Activated CD4-positive, alpha-beta T cell treated with anti-CD3 and anti-CD28 coated beads, Interleukin-2, amount 10 ng/mL, durations not matched to agents 7 days and 5 days (primary cell): ENCODE data around the gene GINS2. TPM values are rescaled to one million over a fixed set of nuclear protein-coding genes. Genes with fewer than 3 reads are reported as not detected.

Experiments used
- CTCF ChIA-PET: fragments of 350-600 bp; sonication (Branson Sonifier 250); formaldehyde crosslinking; loops from one replicate; lab custom pipeline; 2021; ENCODE audit warnings: antibody characterized with exemption; lab: Charles Lee
- POLR2A ChIA-PET: fragments of 350-600 bp; sonication (Branson Sonifier 250); formaldehyde crosslinking; loops from one replicate; lab custom pipeline; 2021; ENCODE audit warnings: antibody characterized with exemption; lab: Charles Lee
- DNase-seq: peaks from one replicate; pipeline ENCODE4 v3.0.0-alpha.2; 2020
- H3K27ac Mint-ChIP-seq: one replicate; pipeline ENCODE4 v1.8.0; 2021; ENCODE audit warnings: mild to moderate bottlenecking, moderate library complexity, mixed read lengths
- H3K27me3 Mint-ChIP-seq: one replicate; pipeline ENCODE4 v1.8.0; 2021; ENCODE audit warnings: mixed read lengths
- H3K36me3 Mint-ChIP-seq: one replicate; pipeline ENCODE4 v1.8.0; 2021; ENCODE audit warnings: low read depth, mixed read lengths
- H3K4me1 Mint-ChIP-seq: one replicate; pipeline ENCODE4 v1.8.0; 2021; ENCODE audit warnings: mixed read lengths
- H3K4me3 Mint-ChIP-seq: one replicate; pipeline ENCODE4 v1.8.0; 2021; ENCODE audit warnings: mild to moderate bottlenecking, moderate library complexity, mixed read lengths
- H3K9me3 Mint-ChIP-seq: one replicate; pipeline ENCODE4 v1.8.0; 2021; ENCODE audit warnings: mixed read lengths
- total RNA-seq, 2 experiments: library from RNA; stranded (reverse); gene quantifications; one replicate each; pipeline ENCODE4 v1.2.3, GENCODE V29; 2021

Gene GINS2
- total RNA-seq, 2 experiments from 2014 or later, result 49.3 to 50.0 TPM

DNA sequence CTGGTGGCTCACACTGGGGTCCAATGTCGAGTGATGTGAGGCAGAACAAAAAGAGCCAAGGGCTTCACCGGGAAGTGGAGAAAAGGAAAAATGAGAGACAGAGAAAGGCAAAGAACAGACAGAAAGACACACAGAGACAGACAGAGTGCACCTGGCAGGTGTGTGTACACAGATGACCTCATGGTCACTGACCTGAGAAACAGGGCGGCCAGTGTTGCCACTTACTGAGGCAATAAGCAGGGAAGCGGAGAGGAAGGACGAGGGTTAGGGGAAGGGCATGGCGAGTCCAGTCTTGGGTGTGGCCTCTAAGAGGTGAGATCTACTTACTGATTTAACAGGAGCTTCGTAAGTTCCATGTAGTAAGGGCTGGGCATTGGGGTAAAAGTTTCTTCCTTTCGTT is 7.5 kb downstream of the GINS2 start:
- Mint-ChIP-seq H3K4me1 (peaks cover 29% of the 10 kb centered on the region), H3K36me3 (peaks cover 19% of the 10 kb centered on the region)
- CTCF ChIA-PET, result interaction anchor here (1.3 kb wide), 1 partner anchor 8 kb away, joined by 5 read pairs; no protein-coding TSS in a partner anchor

DNA sequence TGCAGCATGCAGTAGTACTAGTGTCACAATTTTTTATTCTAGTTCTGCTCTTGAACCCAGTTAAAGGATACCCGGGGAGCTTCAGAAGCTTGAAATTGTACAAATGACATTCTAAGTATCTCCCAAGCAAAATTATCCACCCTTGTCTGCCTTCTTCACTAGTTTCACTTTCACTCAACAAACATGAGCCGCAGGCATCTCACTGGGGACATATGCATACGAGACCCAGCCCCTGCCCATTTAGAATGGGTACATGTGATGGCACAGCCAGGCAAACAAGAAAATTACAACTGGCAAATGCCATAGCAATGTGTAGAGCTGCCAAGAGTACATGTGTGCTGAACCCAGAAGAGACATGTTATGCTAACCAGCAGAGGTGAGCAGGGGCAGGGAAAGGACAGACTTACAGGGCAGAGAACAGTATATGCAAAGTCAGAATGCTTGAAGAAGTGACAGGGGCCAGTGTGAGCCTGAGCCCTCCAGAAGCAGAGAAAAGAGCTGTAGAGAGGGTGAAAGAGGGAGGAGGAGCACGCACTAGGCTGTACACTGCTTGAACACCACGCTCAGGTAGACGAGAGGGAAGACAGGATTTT is 8.3 kb downstream of the GINS2 start:
- CTCF ChIA-PET, result interaction anchor here (1.3 to 1.4 kb wide), 2 partner anchors 9 to 10 kb away, joined by 3 to 5 read pairs; no protein-coding TSS in a partner anchor
- H3K4me1 Mint-ChIP-seq, result peaks cover 26% of the 10 kb centered on the region
- peaks cover 20% of the 10 kb centered on the region for H3K36me3 Mint-ChIP-seq
- DNase-seq, result no peak
- no peaks in the 10 kb centered on the region for H3K27me3 Mint-ChIP-seq
- no peaks in the 10 kb centered on the region for H3K9me3 Mint-ChIP-seq
- H3K27ac Mint-ChIP-seq, result peak overlapping the region; percentile 31
- no peak overlapping the region for H3K4me3 Mint-ChIP-seq
- POLR2A ChIA-PET, result no interaction called here

More for the DNA sequence above, 7.5 kb downstream of the GINS2 start:
- Mint-ChIP-seq H3K9me3 (no peaks in the 10 kb centered on the region), H3K27ac (no peak overlapping the region), H3K4me3 (no peak overlapping the region), H3K27me3 (no peaks in the 10 kb centered on the region)
- DNase-seq, result no peak
- POLR2A ChIA-PET, result no interaction called here

DNA sequence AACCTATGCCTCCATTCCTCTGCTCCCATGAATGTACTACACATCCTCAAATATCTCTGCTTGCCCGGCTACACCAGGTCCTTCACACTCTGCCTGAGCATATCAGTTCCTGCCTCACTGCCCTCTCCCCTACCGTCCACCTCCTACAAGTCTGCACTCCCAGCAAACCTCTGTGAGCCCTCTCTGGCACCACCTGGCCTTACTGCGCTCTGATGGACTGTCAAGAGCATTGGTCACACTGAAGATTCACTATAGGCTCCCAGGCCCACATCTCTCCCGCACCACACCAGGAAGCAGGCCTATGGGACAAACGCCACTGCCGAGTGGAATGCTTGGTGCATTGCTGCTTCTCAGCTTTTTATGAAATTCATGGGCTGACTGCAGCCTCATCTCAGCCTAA is 8.9 kb downstream of the GINS2 start:
- POLR2A ChIA-PET, result no interaction called here
- DNase-seq, result no peak
- peaks cover 24% of the 10 kb centered on the region for H3K4me1 Mint-ChIP-seq
- CTCF ChIA-PET, result interaction anchor here (1.4 kb wide), 1 partner anchor 11 kb away, joined by 3 read pairs; no protein-coding TSS in a partner anchor
- H3K9me3 Mint-ChIP-seq, result no peaks in the 10 kb centered on the region
- H3K27me3 Mint-ChIP-seq, result no peaks in the 10 kb centered on the region
- no peak overlapping the region for H3K4me3 Mint-ChIP-seq
- H3K36me3 Mint-ChIP-seq, result peaks cover 25% of the 10 kb centered on the region
- H3K27ac Mint-ChIP-seq, result peak overlapping the region; percentile 31

DNA sequence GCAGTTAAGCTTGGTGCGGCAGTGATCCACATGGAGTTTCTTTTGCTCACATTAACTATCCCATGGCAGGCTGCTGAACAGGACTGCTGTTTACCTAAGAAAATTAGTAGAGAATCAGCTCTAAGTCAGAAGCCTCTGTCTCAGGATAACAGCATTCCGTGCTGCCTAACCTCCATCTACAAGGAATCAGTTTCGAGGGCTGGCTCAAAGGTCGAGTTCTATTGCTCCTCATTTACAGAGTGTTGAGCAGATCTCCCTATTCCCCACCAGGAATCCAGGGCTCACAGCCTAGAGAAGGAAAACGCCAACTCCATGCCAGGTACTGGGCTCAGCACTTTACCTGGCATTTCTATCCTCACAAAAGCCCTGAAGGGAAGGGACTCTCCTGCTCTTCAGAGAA is 9.9 kb downstream of the GINS2 start:
- Mint-ChIP-seq H3K4me3 (no peak overlapping the region), H3K27ac (no peak overlapping the region), H3K36me3 (peaks cover 30% of the 10 kb centered on the region), H3K27me3 (no peaks in the 10 kb centered on the region), H3K9me3 (no peaks in the 10 kb centered on the region), H3K4me1 (peaks cover 22% of the 10 kb centered on the region)
- no peak for DNase-seq
- POLR2A ChIA-PET, result no interaction called here
- CTCF ChIA-PET, result no interaction called here

- no peak overlapping the region for H3K4me3 Mint-ChIP-seq
- H3K27ac Mint-ChIP-seq, result no peak overlapping the region
- H3K27me3 Mint-ChIP-seq, result no peaks in the 10 kb centered on the region
- H3K36me3 Mint-ChIP-seq, result peaks cover 30% of the 10 kb centered on the region
- peaks cover 16% of the 10 kb centered on the region for H3K4me1 Mint-ChIP-seq
- H3K9me3 Mint-ChIP-seq, result no peaks in the 10 kb centered on the region
- no peak for DNase-seq
- ChIA-PET CTCF (interaction anchor here (1.0 kb wide), 1 partner anchor 97 kb away, joined by 3 read pairs; no protein-coding TSS in a partner anchor), POLR2A (no interaction called here)
These were observed 10.7 kb downstream of the GINS2 start for GRCh38 chr16:85678016-85678415.

DNA sequence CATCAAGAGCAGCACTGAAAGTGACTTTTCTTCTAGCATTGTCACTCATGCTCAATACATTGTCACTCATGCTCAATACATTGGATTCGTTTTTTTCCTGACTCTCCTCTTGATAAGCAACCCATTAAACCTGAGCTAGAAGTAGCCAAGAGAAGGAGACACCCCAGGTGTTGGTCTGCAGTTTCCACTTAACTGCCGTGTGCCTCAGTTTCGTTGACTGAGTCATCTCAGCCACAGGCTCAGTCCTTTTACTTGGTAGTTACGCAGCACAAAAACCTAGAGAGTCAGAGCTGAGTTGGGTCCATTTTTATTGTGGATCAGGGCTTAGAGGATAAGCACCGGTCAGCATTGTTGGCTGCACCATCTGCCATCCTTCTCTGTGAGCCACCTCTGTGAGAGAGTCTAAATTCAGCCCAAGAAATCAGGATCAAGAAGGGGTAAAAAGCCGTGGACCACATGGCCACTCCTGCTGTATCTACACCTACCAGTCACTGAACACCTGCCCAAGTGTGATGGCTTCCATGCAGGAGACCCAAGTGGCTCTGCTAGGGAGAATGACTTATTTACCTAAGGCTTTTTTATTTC is 11.3 kb downstream of the GINS2 start:
- Mint-ChIP-seq H3K27me3 (no peaks in the 10 kb centered on the region), H3K9me3 (no peaks in the 10 kb centered on the region), H3K36me3 (peaks cover 35% of the 10 kb centered on the region), H3K27ac (no peak overlapping the region), H3K4me1 (peaks cover 14% of the 10 kb centered on the region), H3K4me3 (no peak overlapping the region)
- POLR2A ChIA-PET, result no interaction called here
- DNase-seq, result no peak
- CTCF ChIA-PET, result interaction anchor here (1.0 to 2.0 kb wide), 2 partner anchors 12 to 98 kb away, joined by 3 to 4 read pairs; no protein-coding TSS in a partner anchor

DNA sequence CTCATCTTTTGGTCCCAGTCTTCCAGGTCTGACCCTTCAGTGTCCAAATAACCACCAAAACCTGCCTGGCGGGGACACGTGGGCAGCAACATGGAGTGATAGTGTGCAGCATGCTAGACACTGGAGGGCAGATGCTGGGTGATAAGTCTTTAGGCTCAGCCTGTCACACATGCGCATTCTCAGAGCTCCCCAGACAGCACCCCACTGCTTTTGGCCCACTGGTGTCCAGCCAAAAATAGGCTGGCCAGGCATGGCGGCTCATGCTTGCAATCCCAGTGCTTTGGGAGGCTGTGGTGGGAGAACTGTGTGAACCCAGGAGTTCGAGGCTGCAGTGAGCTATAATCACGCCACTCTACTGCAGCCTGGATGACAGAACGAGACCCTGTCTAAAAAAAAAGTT is 12.3 kb downstream of the GINS2 start:
- ChIA-PET POLR2A (no interaction called here), CTCF (interaction anchor here (0.6 to 2.0 kb wide), 3 partner anchors 13 to 550 kb away, joined by 3 to 4 read pairs (median 3); no protein-coding TSS in a partner anchor)
- Mint-ChIP-seq H3K36me3 (peaks cover 37% of the 10 kb centered on the region), H3K27ac (no peak overlapping the region), H3K9me3 (no peaks in the 10 kb centered on the region), H3K4me1 (peaks cover 14% of the 10 kb centered on the region), H3K27me3 (no peaks in the 10 kb centered on the region), H3K4me3 (no peak overlapping the region)
- no peak for DNase-seq

- peaks cover 6% of the 10 kb centered on the region for H3K4me1 Mint-ChIP-seq
- peaks cover 33% of the 10 kb centered on the region for H3K36me3 Mint-ChIP-seq
- H3K27ac Mint-ChIP-seq, result no peak overlapping the region
- no peak for DNase-seq
- ChIA-PET POLR2A (no interaction called here), CTCF (interaction anchor here (1.2 to 2.0 kb wide), 3 partner anchors 14 to 59 kb away, joined by 3 to 5 read pairs (median 4); partner anchors contain the start of gene GINS2)
- H3K9me3 Mint-ChIP-seq, result no peaks in the 10 kb centered on the region
- H3K27me3 Mint-ChIP-seq, result no peaks in the 10 kb centered on the region
- no peak overlapping the region for H3K4me3 Mint-ChIP-seq
These were observed 13.4 kb downstream of the GINS2 start for GRCh38 chr16:85675251-85675874.

DNA sequence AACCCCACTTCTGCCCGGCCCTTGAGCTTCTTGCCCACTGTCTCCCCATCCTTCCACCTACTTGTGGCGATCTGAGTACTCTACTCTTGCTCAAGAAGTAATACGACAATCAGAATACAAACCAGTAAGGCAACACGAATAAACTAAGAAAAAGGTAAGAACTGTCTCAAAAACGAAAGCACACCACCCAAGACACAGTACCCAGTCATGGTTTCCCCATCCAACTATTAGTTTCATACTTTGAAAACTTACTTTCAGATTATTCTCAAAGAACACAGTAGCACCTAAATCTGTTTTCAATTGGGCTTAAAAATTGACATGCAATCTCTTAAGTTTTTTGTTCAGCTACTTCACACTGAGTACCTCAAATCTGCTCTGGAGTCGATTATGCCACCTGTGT is 13.9 kb downstream of the GINS2 start:
- H3K27me3 Mint-ChIP-seq, result no peaks in the 10 kb centered on the region
- POLR2A ChIA-PET, result no interaction called here
- no peak for DNase-seq
- H3K27ac Mint-ChIP-seq, result no peak overlapping the region
- no peak overlapping the region for H3K4me3 Mint-ChIP-seq
- H3K9me3 Mint-ChIP-seq, result no peaks in the 10 kb centered on the region
- peaks cover 2% of the 10 kb centered on the region for H3K4me1 Mint-ChIP-seq
- H3K36me3 Mint-ChIP-seq, result peaks cover 36% of the 10 kb centered on the region
- CTCF ChIA-PET, result interaction anchor here (1.6 kb wide), 1 partner anchor 15 kb away, joined by 5 read pairs; the partner anchor contains the start of gene GINS2

- ChIA-PET POLR2A (no interaction called here), CTCF (interaction anchor here (1.1 to 1.6 kb wide), 2 partner anchors 11 to 15 kb away, joined by 5 read pairs; partner anchors contain the start of gene GINS2)
- H3K36me3 Mint-ChIP-seq, result peaks cover 36% of the 10 kb centered on the region
- no peak overlapping the region for H3K27ac Mint-ChIP-seq
- no peak overlapping the region for H3K4me3 Mint-ChIP-seq
- no peak for DNase-seq
- H3K4me1 Mint-ChIP-seq, result no peaks in the 10 kb centered on the region
- no peaks in the 10 kb centered on the region for H3K27me3 Mint-ChIP-seq
- H3K9me3 Mint-ChIP-seq, result no peaks in the 10 kb centered on the region
These were observed 14.4 kb downstream of the GINS2 start for GRCh38 chr16:85674418-85674755.

DNA sequence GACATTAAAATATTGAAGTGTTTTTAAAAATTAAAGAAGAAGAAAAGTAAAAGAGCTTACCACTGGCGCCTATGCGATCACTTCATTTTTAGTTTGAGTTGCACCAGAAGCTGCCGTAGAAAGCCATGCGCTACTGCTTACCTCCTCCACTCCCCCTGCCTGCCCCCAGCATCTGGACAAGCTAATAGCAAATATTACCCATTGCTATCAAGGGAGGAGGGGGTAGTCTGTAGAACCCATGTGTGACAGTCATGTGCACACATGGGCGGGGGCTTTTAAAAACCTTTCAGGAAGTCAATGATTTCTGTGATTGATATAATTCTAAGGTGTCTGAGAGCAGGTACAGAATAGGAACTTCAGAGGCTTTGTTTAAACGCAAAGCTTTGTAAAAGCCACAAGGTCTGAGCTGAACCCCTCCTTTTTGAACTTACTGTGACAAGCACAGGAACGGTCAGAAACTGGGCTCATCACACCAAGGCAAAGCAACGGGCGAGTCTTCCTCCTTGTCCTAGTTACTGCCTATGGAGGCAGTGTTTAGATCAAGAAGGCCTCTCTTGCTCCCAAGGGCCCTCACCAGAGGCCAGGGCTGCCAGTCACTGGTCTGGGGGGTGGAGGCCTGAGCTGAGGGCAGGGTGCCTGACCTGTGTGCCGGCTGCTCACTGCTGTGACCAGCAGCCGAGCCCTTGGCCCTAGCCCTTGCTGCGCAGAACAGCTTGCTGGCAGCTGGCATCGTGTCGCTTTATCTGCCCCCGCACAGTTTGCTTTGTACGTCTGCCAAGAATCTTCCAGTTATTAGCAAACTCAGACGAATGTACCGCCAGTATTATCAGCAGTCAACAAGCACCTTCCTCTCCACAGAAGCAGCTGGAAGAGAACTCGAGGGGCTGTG is 15.0 kb downstream of the GINS2 start:
- H3K27me3 Mint-ChIP-seq, result no peaks in the 10 kb centered on the region

GRCh38 chr16:85670840-85671239 is 17.9 kb downstream of the GINS2 start:
- no peak overlapping the region for H3K27ac Mint-ChIP-seq
- H3K4me1 Mint-ChIP-seq, result no peaks in the 10 kb centered on the region

More for the DNA sequence above, 15.0 kb downstream of the GINS2 start:
- Mint-ChIP-seq H3K27ac (no peak overlapping the region), H3K4me1 (no peaks in the 10 kb centered on the region), H3K36me3 (peaks cover 38% of the 10 kb centered on the region), H3K4me3 (no peak overlapping the region), H3K9me3 (no peaks in the 10 kb centered on the region)
- no peak for DNase-seq
- CTCF ChIA-PET, result interaction anchor here (1.1 to 1.7 kb wide), 3 partner anchors 11 to 16 kb away, joined by 4 to 5 read pairs (median 5); partner anchors contain the start of gene GINS2
- POLR2A ChIA-PET, result interaction anchor here (0.6 kb wide), 1 partner anchor 273 kb away, joined by 4 read pairs; no protein-coding TSS in a partner anchor

More at GRCh38 chr16:85670840-85671239, 17.9 kb downstream of the GINS2 start:
- Mint-ChIP-seq H3K27me3 (no peaks in the 10 kb centered on the region), H3K4me3 (no peak overlapping the region), H3K9me3 (no peaks in the 10 kb centered on the region), H3K36me3 (peaks cover 43% of the 10 kb centered on the region)
- no peak for DNase-seq
- POLR2A ChIA-PET, result no interaction called here
- CTCF ChIA-PET, result interaction anchor here (1.4 kb wide), 1 partner anchor 55 kb away, joined by 4 read pairs; no protein-coding TSS in a partner anchor
